ENCODE results near the gene ABI3BP. TPM values are rescaled to one million over a fixed set of nuclear protein-coding genes. Genes with fewer than 3 reads are reported as not detected.

The ABI3BP gene
- total RNA-seq, 1 experiment from 2014 or later = 5.2 TPM

DNA sequence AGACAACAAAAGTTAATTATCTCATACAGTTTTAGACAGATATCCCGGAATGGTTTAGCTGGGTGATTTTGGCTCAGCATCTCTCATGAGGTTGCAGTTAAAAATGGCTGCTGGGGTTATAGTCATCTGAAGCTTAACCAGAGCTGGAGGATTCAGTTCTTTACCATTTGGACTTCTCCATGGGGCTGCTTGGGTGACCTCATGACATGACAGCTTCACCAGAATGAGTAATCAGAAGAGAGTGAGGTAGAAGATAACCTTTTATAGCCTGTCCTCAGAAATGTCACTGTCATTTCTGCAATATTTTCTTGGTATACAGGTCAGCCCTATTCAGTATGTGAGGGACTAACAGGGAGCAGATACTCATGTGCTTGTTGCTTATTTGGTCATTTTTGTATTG, 253.0 kb downstream of the ABI3BP start:
- intact Hi-C loops (cut with micrococcal nuclease; ENCODE audit: unreplicated experiment) = no loop called here
- TF ChIP-seq CTCF (IDR thresholded peaks at IDR 0.05; ENCODE audit: unreplicated experiment) = no peak
- no TSS peak for BruUV-seq (replicated peaks)
- Mint-ChIP-seq H3K9me3 (ENCODE audit: low read depth, unreplicated experiment) (no peaks in the 10 kb centered on the region), H3K4me1 (ENCODE audit: low read depth, unreplicated experiment) (no peaks in the 10 kb centered on the region), H3K4me3 (ENCODE audit: low read depth, unreplicated experiment) (no peak overlapping the region), H3K27ac (ENCODE audit: unreplicated experiment) (no peak overlapping the region), H3K27me3 (ENCODE audit: unreplicated experiment) (no peaks in the 10 kb centered on the region), H3K36me3 (ENCODE audit: insufficient read depth, unreplicated experiment) (peaks cover 24% of the 10 kb centered on the region)
- CTCF ChIA-PET = interaction anchor here (0.7 kb wide), 1 partner anchor 63 kb away, joined by 3 read pairs; no protein-coding TSS in a partner anchor
- DNase-seq = no peak

DNA sequence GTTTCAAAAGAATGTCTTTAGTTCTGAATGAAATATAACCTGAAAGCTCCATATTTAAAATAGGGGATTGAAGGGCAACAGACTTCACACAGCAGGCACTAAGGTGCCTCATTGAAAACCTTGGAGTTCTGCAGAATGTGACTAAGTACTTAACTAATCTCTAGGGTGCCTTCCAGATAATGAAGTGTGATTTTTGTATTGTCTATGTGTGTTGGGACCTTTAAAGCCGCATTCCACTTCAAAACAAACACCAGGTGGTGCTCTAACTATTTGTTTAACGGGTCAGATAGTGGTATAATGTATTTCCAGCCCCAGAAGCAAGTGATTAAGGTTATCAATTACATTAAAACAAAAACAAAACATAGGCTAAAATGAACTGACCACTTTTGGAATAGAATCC, 255.9 kb downstream of the ABI3BP start:
- TF ChIP-seq CTCF (IDR thresholded peaks at IDR 0.05; ENCODE audit: unreplicated experiment) = peak; percentile 32
- H3K4me3 Mint-ChIP-seq (ENCODE audit: low read depth, unreplicated experiment) = no peak overlapping the region
- no peaks in the 10 kb centered on the region for H3K9me3 Mint-ChIP-seq (ENCODE audit: low read depth, unreplicated experiment)
- no peak overlapping the region for H3K27ac Mint-ChIP-seq (ENCODE audit: unreplicated experiment)
- peaks cover 38% of the 10 kb centered on the region for H3K36me3 Mint-ChIP-seq (ENCODE audit: insufficient read depth, unreplicated experiment)
- CTCF ChIA-PET = interaction anchor here (0.7 kb wide), 1 partner anchor 34 kb away, joined by 3 read pairs; no protein-coding TSS in a partner anchor
- BruUV-seq (replicated peaks) = no TSS peak
- intact Hi-C loops (cut with micrococcal nuclease; ENCODE audit: unreplicated experiment) = loop anchor here (1.0 to 2.0 kb wide), 2 partner anchors 459 to 643 kb away; no protein-coding TSS in a partner anchor
- peaks cover 13% of the 10 kb centered on the region for H3K4me1 Mint-ChIP-seq (ENCODE audit: low read depth, unreplicated experiment)
- H3K27me3 Mint-ChIP-seq (ENCODE audit: unreplicated experiment) = no peaks in the 10 kb centered on the region
- DNase-seq = peak; percentile 8

DNA sequence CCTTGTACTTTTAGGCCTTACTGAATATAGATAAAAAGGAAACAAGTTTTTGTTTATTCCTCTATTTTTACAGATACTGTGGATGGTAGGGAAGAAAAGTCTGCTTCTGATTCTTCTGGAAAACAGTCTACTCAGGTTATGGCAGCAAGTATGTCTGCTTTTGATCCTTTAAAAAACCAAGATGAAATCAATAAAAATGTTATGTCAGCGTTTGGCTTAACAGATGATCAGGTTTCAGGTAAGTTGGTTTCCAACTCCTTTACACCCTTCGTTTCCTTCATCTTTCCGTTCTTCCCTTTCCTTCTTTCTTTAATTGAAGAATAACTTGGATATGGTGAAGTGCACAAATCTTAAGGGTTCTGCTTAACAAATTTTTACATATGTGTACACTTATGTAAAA, 260.8 kb downstream of the ABI3BP start:
- H3K27me3 Mint-ChIP-seq (ENCODE audit: unreplicated experiment) = no peaks in the 10 kb centered on the region
- DNase-seq = no peak
- no peaks in the 10 kb centered on the region for H3K9me3 Mint-ChIP-seq (ENCODE audit: low read depth, unreplicated experiment)
- no peak overlapping the region for H3K4me3 Mint-ChIP-seq (ENCODE audit: low read depth, unreplicated experiment)
- H3K36me3 Mint-ChIP-seq (ENCODE audit: insufficient read depth, unreplicated experiment) = peaks cover 51% of the 10 kb centered on the region
- BruUV-seq (replicated peaks) = no TSS peak
- CTCF ChIA-PET = no interaction called here
- H3K4me1 Mint-ChIP-seq (ENCODE audit: low read depth, unreplicated experiment) = peaks cover 13% of the 10 kb centered on the region
- no peak for TF ChIP-seq CTCF (IDR thresholded peaks at IDR 0.05; ENCODE audit: unreplicated experiment)
- H3K27ac Mint-ChIP-seq (ENCODE audit: unreplicated experiment) = no peak overlapping the region
- intact Hi-C loops (cut with micrococcal nuclease; ENCODE audit: unreplicated experiment) = no loop called here

DNA sequence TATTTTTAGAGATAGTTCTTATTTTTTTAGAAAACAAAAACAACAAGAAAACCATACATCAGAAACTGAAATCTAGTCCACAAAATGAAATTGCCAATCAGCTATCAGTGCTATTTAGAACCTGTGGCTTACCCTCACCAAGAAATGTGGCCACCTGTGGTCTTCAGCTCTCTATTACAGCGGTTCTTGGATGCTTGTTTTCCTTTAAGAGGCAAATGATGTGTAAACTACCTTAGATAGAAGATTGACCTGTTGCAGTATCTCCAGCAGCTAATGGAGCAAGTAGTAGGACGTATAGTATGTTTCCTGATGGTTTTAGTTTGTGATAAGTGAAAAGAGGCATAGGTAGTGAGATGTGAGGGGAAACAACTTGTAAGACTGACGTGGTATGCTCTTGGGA, 262.7 kb downstream of the ABI3BP start:
- BruUV-seq (replicated peaks) = TSS peak; percentile 6
- H3K4me1 Mint-ChIP-seq (ENCODE audit: low read depth, unreplicated experiment) = peaks cover 13% of the 10 kb centered on the region
- DNase-seq = no peak
- no peak for TF ChIP-seq CTCF (IDR thresholded peaks at IDR 0.05; ENCODE audit: unreplicated experiment)
- intact Hi-C loops (cut with micrococcal nuclease; ENCODE audit: unreplicated experiment) = no loop called here
- H3K4me3 Mint-ChIP-seq (ENCODE audit: low read depth, unreplicated experiment) = no peak overlapping the region
- CTCF ChIA-PET = no interaction called here
- no peak overlapping the region for H3K27ac Mint-ChIP-seq (ENCODE audit: unreplicated experiment)
- H3K27me3 Mint-ChIP-seq (ENCODE audit: unreplicated experiment) = no peaks in the 10 kb centered on the region
- H3K9me3 Mint-ChIP-seq (ENCODE audit: low read depth, unreplicated experiment) = no peaks in the 10 kb centered on the region
- peaks cover 33% of the 10 kb centered on the region for H3K36me3 Mint-ChIP-seq (ENCODE audit: insufficient read depth, unreplicated experiment)

Measured in Calu3 (cell line).